Uterus (tissue), 4 donors: ENCODE data around the gene FBLIM1. TPM values are rescaled to one million over a fixed set of nuclear protein-coding genes. Genes with fewer than 3 reads are reported as not detected.
"Not testable (repeated sequence)": the region's sequence is repeated elsewhere in the genome, so short reads cannot be mapped to it uniquely, and the experiment has no call there.

Experiments
- DNase-seq, 2 donors: peaks; one replicate each; pipeline ENCODE4 v3.0.0-alpha.2; 2019 to 2020
- H3K27ac ChIP-seq, 2 donors: fragments of 200-600 bp; sonication (generic); 1 replicate in 1 of 2; 2 replicates in 1 of 2; pipeline ENCODE4 v1.5.1; 2016 to 2018
- H3K27me3 ChIP-seq, 2 donors: fragments of 200-600 bp; sonication (generic); one replicate each; pipeline ENCODE4 v1.5.1; 2018 to 2019; ENCODE audit warnings: control low read depth in 1 of 2
- H3K36me3 ChIP-seq, 2 donors: fragments of 200-600 bp; sonication (generic); one replicate each; pipeline ENCODE4 v1.5.1; 2019; ENCODE audit warnings: control low read depth in 1 of 2
- H3K4me1 ChIP-seq, 2 donors: fragments of 200-600 bp; sonication (generic); one replicate each; pipeline ENCODE4 v1.5.1; 2018 to 2019; ENCODE audit warnings: control low read depth in 1 of 2
- H3K4me3 ChIP-seq, 2 donors: fragments of 200-600 bp; sonication (generic); 1 replicate in 1 of 2; 2 replicates in 1 of 2; pipeline ENCODE4 v1.5.1; 2018 to 2019; ENCODE audit warnings: mild to moderate bottlenecking in 1 of 2
- H3K9me3 ChIP-seq, 2 donors: fragments of 200-600 bp; sonication (generic); one replicate each; pipeline ENCODE4 v1.5.1; 2019; ENCODE audit warnings: control low read depth in 1 of 2
- POLR2A ChIP-seq, 2 donors: fragments of 450-650 bp; IDR thresholded peaks; one replicate each; pipeline ENCODE4 v1.6.1; 2016; ENCODE audit warnings: antibody characterized with exemption in 2 of 2, mild to moderate bottlenecking in 1 of 2, moderate library complexity in 1 of 2
- intact Hi-C: fragments of 100-400 bp; cut with DNase I; formaldehyde crosslinking; loops from one replicate; pipeline ENCODE4 v1.15.1; 2023; ENCODE audit warnings: low total_unique reads
- total RNA-seq, 4 donors: library from RNA; depleted of rRNA in 3 of 4; stranded (reverse); fragments of >200 nt in 3 of 4; gene quantifications; one replicate each; pipeline versions ENCODE4 v1.1.0 to v1.2.4, GENCODE V29; 2014 to 2023
- TF ChIP-seq, protein P1 (sequence below), 4 experiments: fragments of 200-600 bp in 2 of 4; fragments of 450-650 bp in 2 of 4; sonication (generic) in 2 of 4; IDR thresholded peaks; one replicate each; pipeline ENCODE4 v1.5.1; 2016 to 2019; ENCODE audit warnings: antibody characterized with exemption in 4 of 4, mild to moderate bottlenecking in 2 of 4, moderate library complexity in 1 of 4
- donor health status: DM: yes; HTN: yes; CAD: no.

Gene FBLIM1
- total RNA-seq, 4 donors from 2014 or later: 12.9 to 96.9 (median 74.3) TPM

GRCh38 chr1:15820478-15820877 is 61.9 kb downstream of the FBLIM1 start:
- TF ChIP-seq POLR2A (IDR thresholded peaks at IDR 0.05): no peak
- Histone ChIP-seq H3K9me3 (no peaks in the 10 kb centered on the region), H3K27me3 (no peaks in the 10 kb centered on the region), H3K4me3 (no peak overlapping the region), H3K27ac (no peak overlapping the region), H3K4me1 (no peaks in the 10 kb centered on the region), H3K36me3 (no peaks in the 10 kb centered on the region)
- intact Hi-C loops: no loop called here
- DNase-seq: peak in 1 of 2 donors; percentile 7

- TF ChIP-seq, protein P1, sequence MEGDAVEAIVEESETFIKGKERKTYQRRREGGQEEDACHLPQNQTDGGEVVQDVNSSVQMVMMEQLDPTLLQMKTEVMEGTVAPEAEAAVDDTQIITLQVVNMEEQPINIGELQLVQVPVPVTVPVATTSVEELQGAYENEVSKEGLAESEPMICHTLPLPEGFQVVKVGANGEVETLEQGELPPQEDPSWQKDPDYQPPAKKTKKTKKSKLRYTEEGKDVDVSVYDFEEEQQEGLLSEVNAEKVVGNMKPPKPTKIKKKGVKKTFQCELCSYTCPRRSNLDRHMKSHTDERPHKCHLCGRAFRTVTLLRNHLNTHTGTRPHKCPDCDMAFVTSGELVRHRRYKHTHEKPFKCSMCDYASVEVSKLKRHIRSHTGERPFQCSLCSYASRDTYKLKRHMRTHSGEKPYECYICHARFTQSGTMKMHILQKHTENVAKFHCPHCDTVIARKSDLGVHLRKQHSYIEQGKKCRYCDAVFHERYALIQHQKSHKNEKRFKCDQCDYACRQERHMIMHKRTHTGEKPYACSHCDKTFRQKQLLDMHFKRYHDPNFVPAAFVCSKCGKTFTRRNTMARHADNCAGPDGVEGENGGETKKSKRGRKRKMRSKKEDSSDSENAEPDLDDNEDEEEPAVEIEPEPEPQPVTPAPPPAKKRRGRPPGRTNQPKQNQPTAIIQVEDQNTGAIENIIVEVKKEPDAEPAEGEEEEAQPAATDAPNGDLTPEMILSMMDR (IDR thresholded peaks at IDR 0.05): no peak
- no peak for TF ChIP-seq POLR2A (IDR thresholded peaks at IDR 0.05)
- no peak for DNase-seq
- no peaks in the 10 kb centered on the region for H3K27me3 ChIP-seq
- no peak overlapping the region for H3K4me3 ChIP-seq
- H3K4me1 ChIP-seq: peaks cover 0 to 6% of the 10 kb centered on the region in 2 donors
- intact Hi-C loops: no loop called here
- H3K36me3 ChIP-seq: no peaks in the 10 kb centered on the region
- no peaks in the 10 kb centered on the region for H3K9me3 ChIP-seq
- H3K27ac ChIP-seq: peak overlapping the region in 1 of 2 donors; percentile 29
These were observed 67.2 kb downstream of the FBLIM1 start for GRCh38 chr1:15825800-15826199.

GRCh38 chr1:15826810-15827507 is 68.4 kb downstream of the FBLIM1 start:
- Histone ChIP-seq H3K4me1 (peaks cover 6 to 10% of the 10 kb centered on the region in 2 donors), H3K4me3 (no peak overlapping the region), H3K27me3 (no peaks in the 10 kb centered on the region), H3K36me3 (no peaks in the 10 kb centered on the region), H3K27ac (no peak overlapping the region), H3K9me3 (no peaks in the 10 kb centered on the region)
- no peak for DNase-seq
- intact Hi-C loops: no loop called here
- TF ChIP-seq POLR2A (IDR thresholded peaks at IDR 0.05): no peak
- TF ChIP-seq, protein P1 (IDR thresholded peaks at IDR 0.05): no peak

DNA sequence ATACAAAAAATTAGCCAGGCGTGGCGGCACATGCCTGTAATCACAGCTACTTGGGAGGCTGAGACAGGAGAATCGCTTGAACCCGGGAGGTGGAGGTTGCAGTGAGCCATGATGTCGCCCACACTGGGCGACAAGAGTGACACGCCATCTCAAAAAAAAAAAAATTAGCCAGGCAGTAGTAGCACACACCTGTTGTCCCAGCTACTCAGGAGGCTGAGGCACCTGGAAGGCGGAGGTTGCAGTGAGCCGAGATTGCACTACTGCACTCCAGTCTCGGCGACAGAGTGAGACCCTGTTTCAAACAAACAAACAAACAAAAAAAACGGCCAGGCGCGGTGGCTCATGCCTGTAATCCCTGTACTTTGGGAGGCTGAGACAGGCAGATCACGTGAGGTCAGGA is 69.0 kb downstream of the FBLIM1 start:
- H3K4me3 ChIP-seq, H3K27me3 ChIP-seq, H3K9me3 ChIP-seq, intact Hi-C loops, H3K36me3 ChIP-seq, DNase-seq, H3K27ac ChIP-seq: not testable (repeated sequence)
- peaks cover 6 to 11% of the 10 kb centered on the region in 2 donors for H3K4me1 ChIP-seq

DNA sequence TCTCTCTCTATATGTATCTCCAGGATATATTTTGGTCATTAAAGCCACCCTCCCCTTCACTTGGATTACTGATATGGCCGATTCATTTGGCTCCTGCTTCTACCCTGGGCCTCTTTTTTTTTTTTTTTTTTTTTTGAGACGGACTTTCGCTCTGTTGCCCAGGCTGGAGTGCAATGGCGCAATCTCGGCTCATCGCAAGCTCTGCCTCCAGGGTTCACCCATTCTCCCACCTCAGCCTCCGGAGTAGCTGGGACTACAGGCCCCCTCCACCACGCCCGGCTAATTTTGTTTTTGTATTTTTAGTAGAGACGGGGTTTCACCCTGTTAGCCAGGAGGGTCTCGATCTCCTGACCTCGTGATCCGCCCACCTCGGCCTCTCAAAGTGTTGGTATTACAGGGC is 70.3 kb downstream of the FBLIM1 start:
- H3K4me3 ChIP-seq, H3K9me3 ChIP-seq, H3K36me3 ChIP-seq, intact Hi-C loops, H3K27me3 ChIP-seq, H3K27ac ChIP-seq: not testable (repeated sequence)
- peak in 1 of 2 donors; percentile 10 for DNase-seq
- peaks cover 6 to 15% of the 10 kb centered on the region in 2 donors for H3K4me1 ChIP-seq

- no peak for DNase-seq
- H3K27ac ChIP-seq: peak overlapping the region; percentile 74 to 100
- H3K9me3 ChIP-seq: no peaks in the 10 kb centered on the region
- H3K4me3 ChIP-seq: no peak overlapping the region
- peaks cover 6 to 15% of the 10 kb centered on the region in 2 donors for H3K4me1 ChIP-seq
- H3K36me3 ChIP-seq: no peaks in the 10 kb centered on the region
- intact Hi-C loops: no loop called here
- TF ChIP-seq POLR2A (IDR thresholded peaks at IDR 0.05): no peak
- TF ChIP-seq, protein P1 (IDR thresholded peaks at IDR 0.05): no peak
- no peaks in the 10 kb centered on the region for H3K27me3 ChIP-seq
These were observed 71.7 kb downstream of the FBLIM1 start for GRCh38 chr1:15830258-15830657.
